Stomach smooth muscle (tissue), 2 donors: ENCODE results near the gene HEATR5A.
"Not testable (repeated sequence)": the region's sequence is repeated elsewhere in the genome, so short reads cannot be mapped to it uniquely, and the experiment has no call there.

Experiments used
- H3K27ac ChIP-seq: one replicate; pipeline ENCODE4 v1.7.0; 2013; ENCODE audit warnings: mild to moderate bottlenecking, low read length, inconsistent platforms
- H3K27me3 ChIP-seq, 2 donors: one replicate each; pipeline ENCODE4 v1.7.0; 2013; ENCODE audit warnings: low read length in 2 of 2; ENCODE audit not compliant: insufficient read depth in 2 of 2, control insufficient read depth in 1 of 2
- H3K36me3 ChIP-seq, 2 donors: one replicate each; pipeline ENCODE4 v1.7.0; 2013; ENCODE audit warnings: low read length in 2 of 2; ENCODE audit not compliant: control insufficient read depth in 2 of 2, insufficient read depth in 2 of 2
- H3K4me1 ChIP-seq: one replicate; pipeline ENCODE4 v1.7.0; 2013; ENCODE audit warnings: low read length; ENCODE audit not compliant: control insufficient read depth, insufficient read depth
- H3K4me3 ChIP-seq, 2 donors: one replicate each; pipeline ENCODE4 v1.7.0; 2013; ENCODE audit warnings: low read length in 2 of 2
- H3K9ac ChIP-seq, 2 donors: one replicate each; pipeline ENCODE4 v1.7.0; 2013; ENCODE audit warnings: low read length in 2 of 2, mild to moderate bottlenecking in 1 of 2
- H3K9me3 ChIP-seq, 2 donors: one replicate each; pipeline ENCODE4 v1.7.0; 2013; ENCODE audit warnings: low read length in 2 of 2; ENCODE audit not compliant: control insufficient read depth in 2 of 2
- donor health status: healthy.
- donor health status: Pancreatic carcinoma.

Gene HEATR5A

GRCh38 chr14:31283153-31283552 lies 137.2 kb downstream of the HEATR5A start:
- Histone ChIP-seq H3K4me1 (no peaks in the 10 kb centered on the region), H3K27me3 (no peaks in the 10 kb centered on the region), H3K9me3 (no peaks in the 10 kb centered on the region), H3K27ac (no peak overlapping the region), H3K36me3 (no peaks in the 10 kb centered on the region), H3K4me3 (no peak overlapping the region), H3K9ac (no peak overlapping the region)

GRCh38 chr14:31280871-31281220 lies 139.5 kb downstream of the HEATR5A start:
- Histone ChIP-seq H3K9ac (no peak overlapping the region), H3K36me3 (no peaks in the 10 kb centered on the region), H3K27ac (no peak overlapping the region), H3K4me1 (no peaks in the 10 kb centered on the region), H3K4me3 (no peak overlapping the region), H3K9me3 (no peaks in the 10 kb centered on the region), H3K27me3 (no peaks in the 10 kb centered on the region)

- Histone ChIP-seq H3K4me1 (no peaks in the 10 kb centered on the region), H3K9ac (no peak overlapping the region), H3K4me3 (no peak overlapping the region), H3K27me3 (no peaks in the 10 kb centered on the region), H3K9me3 (no peaks in the 10 kb centered on the region), H3K36me3 (no peaks in the 10 kb centered on the region), H3K27ac (no peak overlapping the region)
Measured at GRCh38 chr14:31280132-31280870, 140.0 kb downstream of the HEATR5A start.

- H3K27ac ChIP-seq = no peak overlapping the region
- H3K4me3 ChIP-seq = no peak overlapping the region
- H3K36me3 ChIP-seq = no peaks in the 10 kb centered on the region
- H3K27me3 ChIP-seq = no peaks in the 10 kb centered on the region
- H3K9ac ChIP-seq = no peak overlapping the region
- H3K9me3 ChIP-seq = no peaks in the 10 kb centered on the region
- H3K4me1 ChIP-seq = no peaks in the 10 kb centered on the region
Measured at GRCh38 chr14:31278883-31279282, 141.5 kb downstream of the HEATR5A start.

GRCh38 chr14:31277085-31277484 lies 143.3 kb downstream of the HEATR5A start:
- H3K36me3 ChIP-seq = no peaks in the 10 kb centered on the region
- H3K9ac ChIP-seq = no peak overlapping the region
- no peaks in the 10 kb centered on the region for H3K4me1 ChIP-seq
- H3K4me3 ChIP-seq = no peak overlapping the region
- no peaks in the 10 kb centered on the region for H3K27me3 ChIP-seq
- H3K9me3 ChIP-seq = no peaks in the 10 kb centered on the region
- no peak overlapping the region for H3K27ac ChIP-seq

GRCh38 chr14:31276417-31276816 lies 143.9 kb downstream of the HEATR5A start:
- not testable (repeated sequence) for H3K27ac ChIP-seq, H3K9me3 ChIP-seq, H3K27me3 ChIP-seq, H3K4me3 ChIP-seq, H3K36me3 ChIP-seq, H3K4me1 ChIP-seq, H3K9ac ChIP-seq

- Histone ChIP-seq H3K27ac (no peak overlapping the region), H3K4me3 (no peak overlapping the region), H3K36me3 (no peaks in the 10 kb centered on the region), H3K9me3 (no peaks in the 10 kb centered on the region), H3K27me3 (no peaks in the 10 kb centered on the region), H3K4me1 (no peaks in the 10 kb centered on the region), H3K9ac (no peak overlapping the region)
Measured at GRCh38 chr14:31275731-31276130, 144.6 kb downstream of the HEATR5A start.

- Histone ChIP-seq H3K27ac (no peak overlapping the region), H3K4me3 (no peak overlapping the region), H3K9ac (no peak overlapping the region), H3K4me1 (no peaks in the 10 kb centered on the region), H3K9me3 (no peaks in the 10 kb centered on the region), H3K36me3 (no peaks in the 10 kb centered on the region), H3K27me3 (no peaks in the 10 kb centered on the region)
Measured at GRCh38 chr14:31271648-31272047, 148.7 kb downstream of the HEATR5A start.

GRCh38 chr14:31270196-31270772 lies 150.1 kb downstream of the HEATR5A start:
- Histone ChIP-seq H3K4me3 (no peak overlapping the region), H3K9me3 (no peaks in the 10 kb centered on the region), H3K36me3 (no peaks in the 10 kb centered on the region), H3K27ac (no peak overlapping the region), H3K27me3 (no peaks in the 10 kb centered on the region), H3K4me1 (peaks cover 6% of the 10 kb centered on the region), H3K9ac (no peak overlapping the region)

- Histone ChIP-seq H3K4me3 (no peak overlapping the region), H3K27me3 (no peaks in the 10 kb centered on the region), H3K27ac (no peak overlapping the region), H3K9ac (no peak overlapping the region), H3K36me3 (no peaks in the 10 kb centered on the region), H3K4me1 (peaks cover 6% of the 10 kb centered on the region), H3K9me3 (no peaks in the 10 kb centered on the region)
Measured at GRCh38 chr14:31269634-31270195, 150.6 kb downstream of the HEATR5A start.

- H3K9ac ChIP-seq = no peak overlapping the region
- no peaks in the 10 kb centered on the region for H3K27me3 ChIP-seq
- no peak overlapping the region for H3K4me3 ChIP-seq
- peaks cover 14% of the 10 kb centered on the region for H3K4me1 ChIP-seq
- H3K27ac ChIP-seq = no peak overlapping the region
- H3K36me3 ChIP-seq = no peaks in the 10 kb centered on the region
- H3K9me3 ChIP-seq = no peaks in the 10 kb centered on the region
Measured at GRCh38 chr14:31268216-31268615, 152.1 kb downstream of the HEATR5A start.
